Left ventricle myocardium inferior (tissue), 1 donor: Measurements from ENCODE around the gene DNASE1L3. TPM values are rescaled to one million over a fixed set of nuclear protein-coding genes. Genes with fewer than 3 reads are reported as not detected.
"Not testable (repeated sequence)": the region's sequence is repeated elsewhere in the genome, so short reads cannot be mapped to it uniquely, and the experiment has no call there.

ENCODE experiments used
- DNase-seq: peaks from one replicate; pipeline ENCODE4 v3.0.0-alpha.2; 2020
- H3K27ac ChIP-seq: fragments of 200-600 bp; replicated peaks from 2 replicates; pipeline ENCODE4 v1.8.0; 2021
- H3K27me3 ChIP-seq: fragments of 200-600 bp; 2 replicates; pipeline ENCODE4 v1.8.0; 2021; ENCODE audit warnings: low read depth
- H3K36me3 ChIP-seq: fragments of 200-600 bp; 2 replicates; pipeline ENCODE4 v1.8.0; 2021
- H3K4me1 ChIP-seq: fragments of 200-600 bp; 2 replicates; pipeline ENCODE4 v1.8.0; 2021
- H3K4me3 ChIP-seq: fragments of 200-600 bp; 2 replicates; pipeline ENCODE4 v1.8.0; 2021; ENCODE audit warnings: mild to moderate bottlenecking, moderate library complexity
- H3K9me3 ChIP-seq: fragments of 200-600 bp; replicated peaks from 2 replicates; pipeline ENCODE4 v1.8.0; 2021
- intact Hi-C: fragments of 100-400 bp; cut with micrococcal nuclease; formaldehyde crosslinking; loops from one replicate; pipeline ENCODE4 v1.11.0; 2022
- total RNA-seq: library from RNA; stranded (reverse); fragmentation: NEBNext Ultra II Directional; extraction: Animal tissue kit (Norgen Biotek cat#: 25700); gene quantifications from one replicate; pipeline ENCODE4 v1.2.1, GENCODE V29; 2021
- TF ChIP-seq, protein P1 (sequence below): fragments of 200-600 bp; IDR thresholded peaks from 2 replicates; pipeline ENCODE4 v1.8.0; 2021; ENCODE audit warnings: antibody characterized with exemption, mild to moderate bottlenecking, borderline replicate concordance
- donor health status: DM: no; HTN: yes; CAD: no; lungs with severe emphysema.

The DNASE1L3 gene
- total RNA-seq, 1 donor from 2014 or later: 4.5 TPM

- no peak for DNase-seq
- no peak overlapping the region for H3K27ac ChIP-seq
- no peaks in the 10 kb centered on the region for H3K9me3 ChIP-seq
- no peak overlapping the region for H3K4me3 ChIP-seq
- TF ChIP-seq, protein P1, sequence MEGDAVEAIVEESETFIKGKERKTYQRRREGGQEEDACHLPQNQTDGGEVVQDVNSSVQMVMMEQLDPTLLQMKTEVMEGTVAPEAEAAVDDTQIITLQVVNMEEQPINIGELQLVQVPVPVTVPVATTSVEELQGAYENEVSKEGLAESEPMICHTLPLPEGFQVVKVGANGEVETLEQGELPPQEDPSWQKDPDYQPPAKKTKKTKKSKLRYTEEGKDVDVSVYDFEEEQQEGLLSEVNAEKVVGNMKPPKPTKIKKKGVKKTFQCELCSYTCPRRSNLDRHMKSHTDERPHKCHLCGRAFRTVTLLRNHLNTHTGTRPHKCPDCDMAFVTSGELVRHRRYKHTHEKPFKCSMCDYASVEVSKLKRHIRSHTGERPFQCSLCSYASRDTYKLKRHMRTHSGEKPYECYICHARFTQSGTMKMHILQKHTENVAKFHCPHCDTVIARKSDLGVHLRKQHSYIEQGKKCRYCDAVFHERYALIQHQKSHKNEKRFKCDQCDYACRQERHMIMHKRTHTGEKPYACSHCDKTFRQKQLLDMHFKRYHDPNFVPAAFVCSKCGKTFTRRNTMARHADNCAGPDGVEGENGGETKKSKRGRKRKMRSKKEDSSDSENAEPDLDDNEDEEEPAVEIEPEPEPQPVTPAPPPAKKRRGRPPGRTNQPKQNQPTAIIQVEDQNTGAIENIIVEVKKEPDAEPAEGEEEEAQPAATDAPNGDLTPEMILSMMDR: no peak
- H3K27me3 ChIP-seq: no peaks in the 10 kb centered on the region
- intact Hi-C loops: no loop called here
- no peaks in the 10 kb centered on the region for H3K36me3 ChIP-seq
- peaks cover 4% of the 10 kb centered on the region for H3K4me1 ChIP-seq
Measured at GRCh38 chr3:58207954-58208353, 2.8 kb downstream of the DNASE1L3 start.

GRCh38 chr3:58206406-58207011 is 4.3 kb downstream of the DNASE1L3 start:
- H3K36me3 ChIP-seq: no peaks in the 10 kb centered on the region
- TF ChIP-seq, protein P1: no peak
- peaks cover 7% of the 10 kb centered on the region for H3K4me1 ChIP-seq
- H3K27me3 ChIP-seq: no peaks in the 10 kb centered on the region
- H3K9me3 ChIP-seq: no peaks in the 10 kb centered on the region
- H3K27ac ChIP-seq: no peak overlapping the region
- intact Hi-C loops: no loop called here
- no peak for DNase-seq
- H3K4me3 ChIP-seq: no peak overlapping the region

- Histone ChIP-seq H3K4me3 (no peak overlapping the region), H3K27me3 (no peaks in the 10 kb centered on the region), H3K36me3 (no peaks in the 10 kb centered on the region), H3K9me3 (no peaks in the 10 kb centered on the region), H3K4me1 (peaks cover 9% of the 10 kb centered on the region), H3K27ac (no peak overlapping the region)
- TF ChIP-seq, protein P1: no peak
- no peak for DNase-seq
- intact Hi-C loops: no loop called here
Measured at GRCh38 chr3:58205981-58206380, 4.8 kb downstream of the DNASE1L3 start.

- intact Hi-C loops: no loop called here
- no peaks in the 10 kb centered on the region for H3K9me3 ChIP-seq
- no peaks in the 10 kb centered on the region for H3K36me3 ChIP-seq
- H3K4me3 ChIP-seq: no peak overlapping the region
- peaks cover 15% of the 10 kb centered on the region for H3K4me1 ChIP-seq
- DNase-seq: no peak
- no peak overlapping the region for H3K27ac ChIP-seq
- no peaks in the 10 kb centered on the region for H3K27me3 ChIP-seq
- TF ChIP-seq, protein P1: no peak
Measured at GRCh38 chr3:58204720-58205119, 6.1 kb downstream of the DNASE1L3 start.

GRCh38 chr3:58203541-58203940 is 7.2 kb downstream of the DNASE1L3 start:
- Histone ChIP-seq H3K9me3 (no peaks in the 10 kb centered on the region), H3K27me3 (no peaks in the 10 kb centered on the region), H3K27ac (no peak overlapping the region), H3K36me3 (no peaks in the 10 kb centered on the region), H3K4me1 (peaks cover 23% of the 10 kb centered on the region), H3K4me3 (no peak overlapping the region)
- TF ChIP-seq, protein P1: no peak
- no peak for DNase-seq
- intact Hi-C loops: no loop called here

DNA sequence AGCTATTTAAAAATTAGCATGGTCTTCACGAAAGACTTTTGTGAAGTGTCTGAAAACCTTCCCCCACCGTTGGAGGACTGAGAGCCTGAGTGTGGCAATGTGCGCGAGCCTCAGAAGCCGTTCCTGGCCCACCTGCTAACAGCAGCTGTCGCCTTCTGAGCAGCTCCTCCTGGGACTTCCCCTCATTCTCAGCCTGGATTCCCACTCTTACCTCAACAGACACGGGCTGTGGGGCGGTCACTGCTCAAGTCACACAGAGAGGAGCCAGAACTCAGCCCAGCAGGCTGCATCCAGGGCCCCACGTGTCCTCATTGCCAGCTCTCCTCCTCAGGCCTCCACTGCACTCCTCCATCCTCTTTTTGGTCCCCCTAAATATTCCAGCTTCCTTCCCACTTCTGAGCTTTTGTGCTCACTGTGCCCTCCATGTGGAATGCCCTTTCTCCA is 7.8 kb downstream of the DNASE1L3 start:
- no peak for DNase-seq
- H3K4me3 ChIP-seq: no peak overlapping the region
- peaks cover 23% of the 10 kb centered on the region for H3K4me1 ChIP-seq
- TF ChIP-seq, protein P1: no peak
- H3K9me3 ChIP-seq: no peaks in the 10 kb centered on the region
- no peaks in the 10 kb centered on the region for H3K27me3 ChIP-seq
- no peak overlapping the region for H3K27ac ChIP-seq
- intact Hi-C loops: no loop called here
- no peaks in the 10 kb centered on the region for H3K36me3 ChIP-seq

GRCh38 chr3:58201451-58201850 is 9.3 kb downstream of the DNASE1L3 start:
- intact Hi-C loops, DNase-seq, H3K9me3 ChIP-seq, H3K36me3 ChIP-seq, H3K4me3 ChIP-seq, H3K27me3 ChIP-seq: not testable (repeated sequence)
- peaks cover 23% of the 10 kb centered on the region for H3K4me1 ChIP-seq
- H3K27ac ChIP-seq: peak overlapping the region; percentile 37
